SK-N-MC (cell line): ENCODE data around the gene NCOA4.
"Not testable (repeated sequence)": the region's sequence is repeated elsewhere in the genome, so short reads cannot be mapped to it uniquely, and the experiment has no call there.

Experiments used
- DNase-seq: peaks from one replicate; pipeline ENCODE4 v3.0.0-alpha.2; 2011; ENCODE audit warnings: low read depth, low spot score
- H3K27ac ChIP-seq: fragments of 200-600 bp; sonication (generic); 2 replicates; pipeline ENCODE4 v1.5.1; 2016; ENCODE audit warnings: mixed run types
- H3K36me3 ChIP-seq: fragments of 200-600 bp; sonication (generic); 2 replicates; pipeline ENCODE4 v1.6.1; 2017; ENCODE audit warnings: antibody characterized with exemption, low read length, mixed read lengths; ENCODE audit not compliant: insufficient read depth
- H3K4me3 ChIP-seq: fragments of 200-600 bp; sonication (generic); 2 replicates; pipeline ENCODE4 v1.5.1; 2016
- H3K9ac ChIP-seq: fragments of 200-600 bp; sonication (generic); 2 replicates; pipeline ENCODE4 v1.8.0; 2017; ENCODE audit warnings: mixed run types, mixed read lengths; ENCODE audit not compliant: insufficient read length
- H3K9me3 ChIP-seq: fragments of 200-600 bp; sonication (generic); 2 replicates; pipeline ENCODE4 v1.6.1; 2017; ENCODE audit warnings: low read depth, mild to moderate bottlenecking, antibody characterized with exemption, low read length, moderate library complexity, mixed read lengths
- EZH2 ChIP-seq: fragments of 200-600 bp; sonication (generic); IDR thresholded peaks from one replicate; pipeline ENCODE4 v1.6.1; 2017; ENCODE audit warnings: antibody characterized with exemption
- FOXP2 ChIP-seq: optimal IDR thresholded peaks from 2 replicates; pipeline ENCODE3; 2011; ENCODE audit warnings: mild to moderate bottlenecking, moderate library complexity; ENCODE audit not compliant: insufficient read depth; ENCODE audit errors: extremely low read length, control extremely low read depth
- POLR2AphosphoS5 ChIP-seq: IDR thresholded peaks from 2 replicates; pipeline ENCODE4 v1.6.1; 2012; ENCODE audit warnings: mild to moderate bottlenecking, low read depth, low read length, borderline replicate concordance

Gene NCOA4

DNA sequence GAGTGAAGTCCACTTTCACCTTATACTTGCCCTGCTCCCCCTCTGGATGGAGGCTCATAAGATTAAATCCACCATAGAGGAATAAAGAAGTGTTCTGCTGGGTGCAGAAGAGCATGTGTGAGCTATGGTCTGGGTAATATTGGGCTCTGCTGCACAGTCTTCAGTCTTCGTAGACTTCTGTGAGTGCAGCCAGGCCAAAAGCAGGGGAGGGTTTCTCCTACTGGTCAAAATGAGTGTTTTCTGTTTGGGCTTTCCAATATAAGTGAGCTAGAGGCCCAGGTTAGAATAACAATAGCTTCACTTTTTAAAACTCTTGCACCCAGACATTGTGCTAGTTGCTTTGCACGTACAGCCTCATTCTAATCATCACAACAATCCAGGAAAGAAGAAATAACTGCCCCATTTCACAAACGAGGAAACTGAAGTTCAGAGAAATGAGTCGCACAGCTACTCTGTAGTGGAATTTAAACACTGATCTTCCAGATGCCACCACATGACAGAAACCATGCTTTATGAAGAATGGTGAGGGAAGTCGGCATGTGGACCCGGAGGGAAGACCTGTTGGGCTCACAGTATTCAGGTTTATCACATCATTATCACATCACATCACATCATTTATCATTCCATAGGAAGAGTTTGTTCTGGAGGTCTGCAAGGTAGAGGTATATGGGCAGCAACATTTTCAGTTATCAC, 39.5 kb upstream of the NCOA4 start:
- Histone ChIP-seq H3K4me3 (no peak overlapping the region), H3K36me3 (no peaks in the 10 kb centered on the region), H3K9me3 (no peaks in the 10 kb centered on the region), H3K27ac (no peak overlapping the region), H3K9ac (no peak overlapping the region)
- TF ChIP-seq POLR2AphosphoS5 (no peak), FOXP2 (no peak), EZH2 (no peak)
- DNase-seq = no peak

DNA sequence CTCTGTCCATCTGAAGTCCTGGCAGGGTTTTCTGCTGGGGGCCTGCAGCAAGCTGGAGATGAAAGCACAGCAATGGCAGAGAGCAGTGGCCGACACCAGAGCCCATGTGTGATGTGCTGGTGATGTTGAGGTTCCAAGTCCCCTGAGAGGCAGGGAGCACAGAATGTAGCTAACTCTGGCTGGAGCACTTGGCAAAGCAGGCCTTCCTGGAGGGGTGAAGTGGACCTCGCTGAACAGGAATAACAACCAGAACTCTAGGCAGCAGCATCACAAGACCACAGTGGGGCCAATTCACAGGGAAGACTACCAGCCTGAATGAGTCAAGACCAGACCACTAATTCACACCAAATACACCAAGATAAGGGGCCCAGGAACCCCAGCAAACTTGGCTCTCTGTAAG, 38.5 kb upstream of the NCOA4 start:
- Histone ChIP-seq H3K9me3 (no peaks in the 10 kb centered on the region), H3K27ac (no peak overlapping the region), H3K9ac (no peak overlapping the region), H3K4me3 (no peak overlapping the region), H3K36me3 (no peaks in the 10 kb centered on the region)
- DNase-seq = no peak
- TF ChIP-seq FOXP2 (no peak), EZH2 (no peak), POLR2AphosphoS5 (no peak)

DNA sequence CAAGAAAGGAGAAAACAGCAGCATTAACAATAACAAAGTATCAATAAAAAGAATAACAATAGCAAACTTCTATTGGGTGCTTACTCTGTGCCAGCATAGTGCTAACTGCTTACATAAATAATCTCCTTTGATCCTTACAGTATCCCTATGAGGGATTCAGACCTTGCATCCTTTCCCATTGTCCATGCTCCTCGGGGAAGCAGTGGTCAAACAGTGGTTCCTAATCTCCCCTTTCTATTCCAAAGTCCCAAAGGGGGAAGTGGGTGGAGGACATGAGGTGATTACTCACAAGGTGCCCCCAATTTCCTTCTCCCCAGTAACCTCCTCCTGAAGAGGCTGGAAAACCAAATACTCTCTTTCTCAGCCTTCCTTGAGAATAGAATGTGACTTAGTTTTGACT, 37.7 kb upstream of the NCOA4 start:
- Histone ChIP-seq H3K27ac (no peak overlapping the region), H3K9me3 (no peaks in the 10 kb centered on the region), H3K36me3 (no peaks in the 10 kb centered on the region), H3K4me3 (no peak overlapping the region), H3K9ac (no peak overlapping the region)
- TF ChIP-seq FOXP2 (no peak), POLR2AphosphoS5 (no peak), EZH2 (no peak)
- DNase-seq = no peak

DNA sequence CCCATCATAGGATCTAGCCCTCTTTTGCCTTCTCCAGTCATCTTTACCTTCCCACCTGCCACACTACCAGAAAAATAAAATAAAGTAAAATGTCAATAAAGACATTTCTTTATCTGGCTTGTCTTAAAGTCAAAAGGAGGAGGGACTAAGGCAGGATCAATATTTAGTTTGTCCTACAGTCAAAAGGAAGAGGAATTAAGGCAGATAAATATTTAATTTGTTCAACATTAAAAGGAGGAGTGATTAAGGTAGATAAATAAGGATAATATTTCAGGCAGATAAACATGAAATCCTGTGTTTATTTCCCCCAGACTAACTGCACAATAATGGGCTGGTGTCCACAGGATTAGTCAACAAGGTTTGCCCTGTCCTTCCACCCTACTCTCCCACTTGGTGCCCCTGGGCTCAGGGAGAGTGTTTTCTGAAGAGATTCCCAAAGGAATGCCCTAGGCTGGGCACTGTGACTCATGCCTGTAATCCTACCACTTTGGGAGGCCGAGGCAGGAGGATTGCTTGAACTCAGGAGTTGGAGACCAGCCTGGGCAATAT, 33.9 kb upstream of the NCOA4 start:
- TF ChIP-seq POLR2AphosphoS5 (no peak), FOXP2 (no peak), EZH2 (no peak)
- Histone ChIP-seq H3K4me3 (no peak overlapping the region), H3K9ac (no peak overlapping the region), H3K9me3 (no peaks in the 10 kb centered on the region), H3K27ac (no peak overlapping the region), H3K36me3 (no peaks in the 10 kb centered on the region)
- DNase-seq = no peak

DNA sequence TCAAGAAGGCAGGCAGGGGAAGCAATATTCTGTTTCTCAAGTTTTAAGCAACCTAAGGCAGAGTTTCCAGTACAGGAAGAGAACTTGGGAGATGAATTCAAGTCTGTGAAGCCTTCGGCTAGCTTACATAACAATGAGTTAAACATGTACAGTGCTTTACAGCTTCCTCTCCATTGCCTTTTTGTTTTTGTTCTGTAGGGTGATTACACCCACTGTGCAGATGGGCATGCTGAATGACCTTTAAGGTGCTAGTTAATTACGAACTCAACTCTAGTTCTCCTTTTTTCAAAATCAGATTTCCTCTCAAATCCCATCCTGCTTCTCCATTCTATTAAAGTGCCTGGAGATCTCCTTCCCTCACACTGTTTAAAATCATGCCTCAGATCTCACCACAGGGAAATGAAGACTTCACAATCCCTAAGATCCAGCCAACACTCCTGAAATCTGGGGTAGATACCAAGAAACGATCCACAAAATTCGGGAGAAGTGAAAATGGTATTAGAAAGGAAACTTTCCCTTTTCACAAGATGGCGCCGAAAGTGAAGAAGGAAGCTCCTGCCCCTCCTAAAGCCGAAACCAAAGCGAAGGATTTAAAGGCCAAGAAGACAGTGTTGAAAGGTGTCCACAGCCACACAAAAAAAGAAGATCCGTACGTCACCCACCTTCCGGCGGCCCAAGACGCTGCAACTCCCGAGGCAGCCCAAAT, 32.5 kb upstream of the NCOA4 start:
- TF ChIP-seq EZH2 (no peak), FOXP2 (no peak), POLR2AphosphoS5 (no peak)
- H3K9me3 ChIP-seq = no peaks in the 10 kb centered on the region
- no peak overlapping the region for H3K4me3 ChIP-seq
- H3K36me3 ChIP-seq = no peaks in the 10 kb centered on the region
- no peak overlapping the region for H3K27ac ChIP-seq
- DNase-seq = no peak
- no peak overlapping the region for H3K9ac ChIP-seq

DNA sequence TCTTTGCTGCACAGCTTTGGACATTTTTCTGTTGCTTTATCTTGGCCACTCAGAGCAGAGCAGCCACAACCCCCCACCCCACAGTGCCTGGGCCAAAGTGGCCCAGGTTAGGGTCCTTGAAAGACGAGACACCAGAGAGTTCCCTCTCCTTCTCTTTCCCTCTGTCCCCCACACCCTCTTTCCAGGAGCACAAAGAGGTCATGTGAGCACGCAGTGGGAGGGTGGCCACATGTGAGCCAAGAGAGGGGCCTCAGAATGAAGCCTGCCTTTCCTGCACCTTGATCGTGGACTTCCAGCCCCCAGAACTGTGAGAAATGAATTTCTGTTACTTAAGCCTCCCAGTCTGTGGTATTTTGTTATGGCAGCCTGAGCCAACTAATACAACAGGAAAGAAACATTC, 30.3 kb upstream of the NCOA4 start:
- H3K36me3 ChIP-seq = no peaks in the 10 kb centered on the region
- H3K27ac ChIP-seq = no peak overlapping the region

DNA sequence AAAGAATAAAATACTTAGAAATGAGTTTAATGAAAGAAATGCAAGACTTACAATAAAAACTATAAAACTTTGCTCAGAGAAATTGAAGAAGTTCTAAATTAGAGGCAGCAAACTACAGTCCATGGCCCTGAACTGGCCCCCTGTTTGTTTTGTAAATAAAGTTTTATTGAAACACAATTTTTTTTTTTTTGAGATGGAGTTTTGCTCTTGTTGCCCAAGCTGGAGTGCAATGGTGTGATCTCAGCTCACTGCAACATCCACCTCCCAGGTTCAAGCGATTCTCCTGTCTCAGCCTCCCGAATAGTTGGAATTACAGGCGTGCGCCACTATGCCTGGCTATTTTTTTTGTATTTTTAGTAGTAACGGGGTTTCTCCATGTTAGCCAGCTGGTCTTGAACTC, 27.5 kb upstream of the NCOA4 start:
- DNase-seq, H3K4me3 ChIP-seq, H3K27ac ChIP-seq, H3K36me3 ChIP-seq, H3K9ac ChIP-seq, H3K9me3 ChIP-seq: not testable (repeated sequence)

More for the DNA sequence above, 30.3 kb upstream of the NCOA4 start:
- Histone ChIP-seq H3K9me3 (no peaks in the 10 kb centered on the region), H3K9ac (no peak overlapping the region), H3K4me3 (no peak overlapping the region)
- no peak for DNase-seq
- no peak for TF ChIP-seq POLR2AphosphoS5
- TF ChIP-seq FOXP2 = no peak
- TF ChIP-seq EZH2 = no peak

DNA sequence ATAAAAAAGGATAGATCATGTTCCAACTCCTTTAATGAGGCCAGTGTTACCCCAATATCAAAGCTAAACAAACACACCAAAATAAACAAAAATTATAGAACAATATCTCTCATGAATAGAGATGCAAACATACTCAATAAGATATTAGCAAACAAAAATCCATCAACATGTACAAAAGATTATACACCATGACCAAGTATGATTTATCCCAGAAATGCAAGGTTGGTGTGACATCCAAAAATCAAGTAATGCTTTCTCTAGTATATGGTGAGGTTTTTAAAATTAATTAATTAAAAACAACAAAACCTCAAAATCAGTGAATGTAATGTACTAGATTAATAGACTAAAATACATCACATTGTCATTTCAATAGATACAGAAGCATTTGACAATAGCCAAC, 26.6 kb upstream of the NCOA4 start:
- Histone ChIP-seq H3K9ac (no peak overlapping the region), H3K36me3 (no peaks in the 10 kb centered on the region), H3K4me3 (no peak overlapping the region), H3K9me3 (no peaks in the 10 kb centered on the region), H3K27ac (no peak overlapping the region)
- DNase-seq = no peak
- no peak for TF ChIP-seq EZH2
- TF ChIP-seq POLR2AphosphoS5 = no peak
- TF ChIP-seq FOXP2 = no peak
